ENCODE data around the gene SLC5A5. TPM values are rescaled to one million over a fixed set of nuclear protein-coding genes. Genes with fewer than 3 reads are reported as not detected.

Gene SLC5A5
- total and polyA plus RNA-seq, 2 of the 4 experiments (the other 2 are of a cell fraction), result not detected

- in situ Hi-C loops (cut with MboI; ENCODE audit: low sequenced_read_pairs), result no loop called here
- Histone ChIP-seq H3K9me1 (ENCODE audit: insufficient read depth, low read length) (no peaks in the 10 kb centered on the region), H3K9me3 (ENCODE audit: control insufficient read depth, insufficient read depth, low read length) (no peaks in the 10 kb centered on the region), H2BK15ac (ENCODE audit: low read depth, low read length) (no peak overlapping the region), H3K4me3 (ENCODE audit: insufficient read depth, low read depth, low read length) (no peak overlapping the region), H4K5ac (ENCODE audit: low read depth, low read length) (no peak overlapping the region), H3K4ac (ENCODE audit: low read depth, low read length) (no peak overlapping the region), H2BK5ac (ENCODE audit: low read depth, low read length, poor library complexity, severe bottlenecking) (no peak overlapping the region), H2BK20ac (ENCODE audit: low read depth, low read length) (no peak overlapping the region), H4K20me1 (ENCODE audit: insufficient read depth, low read length) (no peaks in the 10 kb centered on the region), H2AK5ac (ENCODE audit: low read depth, low read length) (no peak overlapping the region), H3K14ac (replicated peaks; ENCODE audit: low read depth, low read length) (no peak overlapping the region), H3K36me3 (ENCODE audit: control insufficient read depth, insufficient read depth, low read length) (no peaks in the 10 kb centered on the region), H2BK120ac (ENCODE audit: low read depth, low read length) (no peak overlapping the region), H4K8ac (ENCODE audit: low read depth in 2 of 2, low read length in 2 of 2) (no peak overlapping the region; a peak in 1 of 4 replicates), H4K91ac (ENCODE audit: insufficient read depth, low read depth, low read length) (no peak overlapping the region), H3K4me2 (ENCODE audit: low read depth, low read length) (no peak overlapping the region), H3K4me1 (ENCODE audit: control insufficient read depth, insufficient read depth, low read length) (peaks cover 4% of the 10 kb centered on the region), H3K18ac (ENCODE audit: low read depth, low read length) (no peak overlapping the region), H3K9ac (ENCODE audit: low read depth, low read length) (no peak overlapping the region), H3K27ac (ENCODE audit: insufficient read depth, low read length) (no peak overlapping the region), H3K23ac (ENCODE audit: low read depth, low read length) (no peak overlapping the region), H3K79me1 (ENCODE audit: low read depth in 1 of 2, low read length in 2 of 2) (no peaks in the 10 kb centered on the region), H3K27me3 (ENCODE audit: control insufficient read depth, insufficient read depth, low read length) (peaks cover 2% of the 10 kb centered on the region; the same call in 1 of the 2 replicates), H2AK9ac (replicated peaks; ENCODE audit: low read depth, low read length, poor library complexity) (no peak overlapping the region), H3K56ac (ENCODE audit: extremely low read depth, insufficient read depth, low read length) (no peak overlapping the region), H2AFZ (replicated peaks; ENCODE audit: low read length, poor library complexity) (no peak overlapping the region)
- TF ChIP-seq MAFK (IDR thresholded peaks at IDR 0.05; ENCODE audit: low read depth, low read length), result no peak
- TF ChIP-seq RCOR1 (IDR thresholded peaks at IDR 0.05; ENCODE audit: insufficient replicate concordance, low read length), result no peak
- TF ChIP-seq SMC3 (IDR thresholded peaks at IDR 0.05; ENCODE audit: low read depth, low read length), result no peak
- TF ChIP-seq NFE2L2 (IDR thresholded peaks at IDR 0.05; ENCODE audit: low read depth, low read length), result no peak
- no peak for TF ChIP-seq CEBPB (IDR thresholded peaks at IDR 0.05; ENCODE audit: low read depth, low read length)
- no peak for TF ChIP-seq BHLHE40 (IDR thresholded peaks at IDR 0.05; ENCODE audit: low read depth, low read length)
- no peak for TF ChIP-seq MAZ (IDR thresholded peaks at IDR 0.05; ENCODE audit: borderline replicate concordance, low read depth, low read length)
- TF ChIP-seq USF2 (IDR thresholded peaks at IDR 0.05; ENCODE audit: low read depth, low read length), result no peak
- no peak for TF ChIP-seq MXI1 (IDR thresholded peaks at IDR 0.05; ENCODE audit: borderline replicate concordance, low read depth, low read length)
- no peak for TF ChIP-seq CHD1 (IDR thresholded peaks at IDR 0.05; ENCODE audit: low read depth, low read length)
- no peak for TF ChIP-seq CTCF (conservative IDR thresholded peaks at IDR 0.05; ENCODE audit: low read depth, low read length)
- no peak for TF ChIP-seq POLR2A (IDR thresholded peaks at IDR 0.05; ENCODE audit: low read depth, low read length)
- no peak for TF ChIP-seq RFX5 (IDR thresholded peaks at IDR 0.05; ENCODE audit: low read depth, low read length)
- no peak for TF ChIP-seq FOS (IDR thresholded peaks at IDR 0.05; ENCODE audit: low read depth, low read length)
- no peak for TF ChIP-seq RAD21 (IDR thresholded peaks at IDR 0.05; ENCODE audit: low read length)
- no peak for TF ChIP-seq ELK1 (IDR thresholded peaks at IDR 0.05; ENCODE audit: borderline replicate concordance, low read depth, low read length)
- no peak for DNase-seq
- ATAC-seq (ENCODE audit: low read depth), result no peak
- ChIA-PET CTCF (no interaction called here), POLR2A (ENCODE audit: unreplicated experiment) (no interaction called here)
- intact Hi-C loops (cut with micrococcal nuclease), result no loop called here
- BruUV-seq (replicated peaks), result no TSS peak
- WGBS, 2 experiments (ENCODE audit: extremely low coverage in 2 of 2, insufficient read length in 1 of 2), result 95% methylated on average over 8 of the region's 14 CpGs; no CpG with 5 or more reads in 1 of the 2 experiments
- dilution Hi-C loops (cut with HindIII; ENCODE audit: low sequenced_read_pairs, unreplicated experiment), result no loop called here
These were observed 23.0 kb upstream of the SLC5A5 start for GRCh38 chr19:17848595-17849292.
